Astrocyte of the spinal cord (primary cell): ENCODE results near the gene CYLD.

Experiments
- DNase-seq: peaks from one replicate; pipeline ENCODE4 v3.0.0; 2011; ENCODE audit warnings: low read depth, low spot score
- H3K4me3 ChIP-seq: 2 replicates; pipeline ENCODE4 v1.5.1; 2011; ENCODE audit warnings: low read depth, mild to moderate bottlenecking, low read length, moderate library complexity
- in situ Hi-C: cut with HindIII; loops from 2 replicates; pipeline ENCODE4 v1.10.0; 2017; ENCODE audit warnings: low sequenced_read_pairs
- TF ChIP-seq, protein P1 (sequence below): IDR thresholded peaks from 2 replicates; pipeline ENCODE4 v1.5.1; 2012; ENCODE audit warnings: low read depth, mild to moderate bottlenecking, low read length, inconsistent platforms

Gene CYLD

DNA sequence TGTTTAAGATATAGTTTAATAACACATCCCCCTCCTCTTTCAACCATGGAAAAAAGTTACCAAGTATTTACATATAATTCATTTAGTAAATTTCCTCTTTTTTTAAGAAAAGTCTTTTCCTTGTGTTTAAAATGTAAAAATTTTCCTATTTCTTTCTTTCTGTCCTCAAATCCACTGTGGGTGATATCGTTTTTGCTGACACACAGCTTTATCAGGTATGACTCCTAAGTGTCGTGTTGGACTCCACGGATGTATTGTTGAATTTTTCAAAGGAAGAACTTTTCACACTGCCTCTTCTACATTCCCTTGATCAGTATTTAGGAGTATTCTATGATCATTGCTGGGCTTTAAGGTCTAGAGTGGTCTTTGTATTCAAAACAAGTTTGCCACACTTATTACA is 33.1 kb downstream of the CYLD start:
- DNase-seq: no peak
- TF ChIP-seq, protein P1, sequence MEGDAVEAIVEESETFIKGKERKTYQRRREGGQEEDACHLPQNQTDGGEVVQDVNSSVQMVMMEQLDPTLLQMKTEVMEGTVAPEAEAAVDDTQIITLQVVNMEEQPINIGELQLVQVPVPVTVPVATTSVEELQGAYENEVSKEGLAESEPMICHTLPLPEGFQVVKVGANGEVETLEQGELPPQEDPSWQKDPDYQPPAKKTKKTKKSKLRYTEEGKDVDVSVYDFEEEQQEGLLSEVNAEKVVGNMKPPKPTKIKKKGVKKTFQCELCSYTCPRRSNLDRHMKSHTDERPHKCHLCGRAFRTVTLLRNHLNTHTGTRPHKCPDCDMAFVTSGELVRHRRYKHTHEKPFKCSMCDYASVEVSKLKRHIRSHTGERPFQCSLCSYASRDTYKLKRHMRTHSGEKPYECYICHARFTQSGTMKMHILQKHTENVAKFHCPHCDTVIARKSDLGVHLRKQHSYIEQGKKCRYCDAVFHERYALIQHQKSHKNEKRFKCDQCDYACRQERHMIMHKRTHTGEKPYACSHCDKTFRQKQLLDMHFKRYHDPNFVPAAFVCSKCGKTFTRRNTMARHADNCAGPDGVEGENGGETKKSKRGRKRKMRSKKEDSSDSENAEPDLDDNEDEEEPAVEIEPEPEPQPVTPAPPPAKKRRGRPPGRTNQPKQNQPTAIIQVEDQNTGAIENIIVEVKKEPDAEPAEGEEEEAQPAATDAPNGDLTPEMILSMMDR: no peak
- no peak overlapping the region for H3K4me3 ChIP-seq
- in situ Hi-C loops: no loop called here

GRCh38 chr16:50776037-50776436 is 34.2 kb downstream of the CYLD start:
- DNase-seq: no peak
- in situ Hi-C loops: no loop called here
- no peak overlapping the region for H3K4me3 ChIP-seq
- TF ChIP-seq, protein P1: no peak

GRCh38 chr16:50778284-50779163 is 36.6 kb downstream of the CYLD start:
- H3K4me3 ChIP-seq: no peak overlapping the region
- in situ Hi-C loops: no loop called here
- DNase-seq: no peak
- TF ChIP-seq, protein P1: no peak

DNA sequence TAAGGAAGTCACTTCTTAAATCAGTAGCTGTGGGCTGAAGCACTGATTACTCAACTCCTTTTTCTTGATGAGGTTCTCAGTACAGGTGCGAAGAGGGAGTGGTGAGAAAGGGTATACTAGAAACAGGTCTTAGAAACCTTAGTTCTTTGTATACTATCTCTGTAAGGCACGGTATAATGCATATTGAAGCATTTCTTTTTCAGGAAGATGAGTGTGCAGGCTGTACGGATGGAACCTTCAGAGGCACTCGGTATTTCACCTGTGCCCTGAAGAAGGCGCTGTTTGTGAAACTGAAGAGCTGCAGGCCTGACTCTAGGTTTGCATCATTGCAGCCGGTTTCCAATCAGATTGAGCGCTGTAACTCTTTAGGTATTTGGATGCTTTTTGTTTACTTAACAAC is 39.2 kb downstream of the CYLD start:
- in situ Hi-C loops: no loop called here

DNA sequence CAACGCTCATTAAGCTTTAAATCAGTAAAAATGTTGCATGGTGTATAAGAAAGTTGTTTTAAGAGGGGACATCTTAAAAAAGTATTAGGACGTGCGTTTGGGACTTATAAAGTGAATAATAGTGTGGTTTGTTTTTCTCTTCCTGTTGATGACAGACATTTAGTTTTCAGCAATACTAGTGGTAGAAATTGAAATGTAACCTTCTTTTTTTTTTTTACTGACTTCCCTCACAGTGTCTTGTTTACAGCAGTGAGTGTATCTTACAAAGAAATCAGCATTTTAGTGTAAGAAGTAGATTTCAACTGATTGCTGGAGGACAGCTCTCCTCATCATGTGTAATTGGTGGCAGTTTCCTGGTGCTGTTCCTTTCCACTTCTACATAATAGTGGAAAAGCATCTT is 39.6 kb downstream of the CYLD start:
- in situ Hi-C loops: no loop called here
- DNase-seq: no peak
- TF ChIP-seq, protein P1: no peak
- no peak overlapping the region for H3K4me3 ChIP-seq

More for the DNA sequence above, 39.2 kb downstream of the CYLD start:
- TF ChIP-seq, protein P1: peak; percentile 12
- DNase-seq: no peak
- H3K4me3 ChIP-seq: no peak overlapping the region

- no peak for DNase-seq
- no peak overlapping the region for H3K4me3 ChIP-seq
- TF ChIP-seq, protein P1: no peak
- in situ Hi-C loops: no loop called here
Measured at GRCh38 chr16:50789757-50790156, 47.9 kb downstream of the CYLD start.
